Measurements from ENCODE around the gene SDHA.
"Not testable (repeated sequence)": the region's sequence is repeated elsewhere in the genome, so short reads cannot be mapped to it uniquely, and the experiment has no call there.

GRCh38 chr5:217494-218456 is at the start of gene SDHA, which contains the start of gene CCDC127:
- not testable (repeated sequence) for TF ChIP-seq RCOR1 (conservative IDR thresholded peaks at IDR 0.05; ENCODE audit: low read depth, low read length); TBL1XR1 (IDR thresholded peaks at IDR 0.05; ENCODE audit: low read depth, low read length); EP300 (IDR thresholded peaks at IDR 0.05; ENCODE audit: borderline replicate concordance in 1 of 2, control insufficient read depth in 1 of 2, low read depth in 2 of 2, low read length in 2 of 2); RBBP5 (conservative IDR thresholded peaks at IDR 0.05); RAD51 (IDR thresholded peaks at IDR 0.05); MTA3 (IDR thresholded peaks at IDR 0.05; ENCODE audit: borderline replicate concordance, low read length); PBX3 (IDR thresholded peaks at IDR 0.05; ENCODE audit: insufficient replicate concordance, low read depth, low read length)
- TF ChIP-seq POLR2A (IDR thresholded peaks at IDR 0.05; ENCODE audit: low read depth, low read length): peak; percentile 87
- TF ChIP-seq BHLHE40 (IDR thresholded peaks at IDR 0.05; ENCODE audit: borderline replicate concordance in 1 of 2, low read depth in 2 of 2, low read length in 1 of 2): peak in 1 of 2 experiments; percentile 38; a peak in 2 of 4 replicates
- TF ChIP-seq CTCF (IDR thresholded peaks at IDR 0.05 in 2 of 3, conservative IDR thresholded peaks at IDR 0.05 in 1 of 3; ENCODE audit: control insufficient read depth in 2 of 3, extremely low read depth in 1 of 3, insufficient read depth in 1 of 3, low read depth in 3 of 3, low read length in 3 of 3): peak; percentile 30 to 39 (median 34); a peak in 5 of 6 replicates

All from GM12878 (cell line).